Measurements from ENCODE around the gene FAM221B. TPM values are rescaled to one million over a fixed set of nuclear protein-coding genes. Genes with fewer than 3 reads are reported as not detected.

The FAM221B gene
- total RNA-seq, 4 donors from 2014 or later = not detected

DNA sequence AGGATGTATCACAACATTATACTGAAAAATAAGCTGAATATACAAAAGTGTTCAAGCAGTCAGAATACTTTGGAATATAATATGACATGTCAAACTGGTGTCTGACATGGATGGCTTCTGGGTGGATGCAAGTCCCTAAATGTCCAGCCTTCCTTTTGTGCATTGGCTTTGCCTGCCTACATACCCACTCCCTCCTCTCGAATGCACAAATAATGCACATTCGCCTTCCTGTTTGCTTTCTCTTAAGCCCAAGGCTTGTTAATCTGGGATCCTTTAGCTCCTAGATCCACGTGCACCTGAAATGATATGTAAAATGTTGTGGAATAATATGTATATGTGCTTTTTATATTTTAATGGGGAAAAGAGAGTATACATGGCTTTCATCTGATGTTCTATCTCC is 50.0 kb downstream of the FAM221B start:
- Histone ChIP-seq H3K27ac (no peak overlapping the region), H3K9me3 (no peaks in the 10 kb centered on the region), H3K27me3 (no peaks in the 10 kb centered on the region), H3K4me3 (no peak overlapping the region), H3K4me1 (no peaks in the 10 kb centered on the region), H3K36me3 (no peaks in the 10 kb centered on the region)
- no peak for ATAC-seq
- TF ChIP-seq EP300 (IDR thresholded peaks at IDR 0.05) = no peak
- no peak for TF ChIP-seq CTCF (IDR thresholded peaks at IDR 0.05)
- no peak for TF ChIP-seq POLR2AphosphoS5 (IDR thresholded peaks at IDR 0.05)
- TF ChIP-seq POLR2A (IDR thresholded peaks at IDR 0.05) = no peak
- 80 to 97% methylated on average over 3 of the region's 3 CpGs for WGBS, 2 donors (ENCODE audit: low coverage in 1 of 2)

- no peaks in the 10 kb centered on the region for H3K36me3 ChIP-seq
- H3K27ac ChIP-seq = no peak overlapping the region
- H3K27me3 ChIP-seq = no peaks in the 10 kb centered on the region
- WGBS, 2 donors (ENCODE audit: low coverage in 1 of 2) = 90 to 92% methylated on average over 4 of the region's 4 CpGs
- TF ChIP-seq POLR2AphosphoS5 (IDR thresholded peaks at IDR 0.05) = no peak
- no peak overlapping the region for H3K4me3 ChIP-seq
- peaks cover 2 to 12% (median 11%) of the 10 kb centered on the region in 3 donors for H3K4me1 ChIP-seq
- no peak for ATAC-seq
- no peaks in the 10 kb centered on the region for H3K9me3 ChIP-seq
Observed at GRCh38 chr9:35776018-35776417, 52.5 kb downstream of the FAM221B start.

- TF ChIP-seq CTCF (IDR thresholded peaks at IDR 0.05) (no peak), POLR2AphosphoS5 (IDR thresholded peaks at IDR 0.05) (no peak), EP300 (IDR thresholded peaks at IDR 0.05) (no peak), POLR2A (IDR thresholded peaks at IDR 0.05) (no peak)
Observed at GRCh38 chr9:35774907-35775635, 53.5 kb downstream of the FAM221B start.

DNA sequence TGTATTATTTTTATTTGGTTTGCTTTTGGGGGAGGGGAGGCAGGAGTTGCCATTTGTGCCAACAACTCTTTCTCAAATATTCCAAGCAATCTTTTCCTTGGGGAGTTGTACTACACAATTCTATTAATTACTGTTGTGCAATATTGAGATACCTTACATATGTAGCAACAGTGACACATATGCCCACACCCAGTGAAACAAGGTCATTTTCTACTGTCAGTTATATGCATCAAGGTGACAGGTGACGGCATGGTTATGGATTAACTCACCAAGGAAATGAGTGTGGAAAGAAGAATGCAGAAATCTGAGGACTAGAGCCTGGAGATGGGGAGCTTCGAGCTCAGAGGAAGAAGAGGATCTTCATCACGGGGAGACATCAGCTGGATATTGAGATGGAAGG is 56.6 kb downstream of the FAM221B start:
- peak overlapping the region in 3 of 4 donors; percentile 15 to 78 (median 70) for H3K27ac ChIP-seq
- H3K4me1 ChIP-seq = peaks cover 7 to 26% (median 22%) of the 10 kb centered on the region in 3 donors
- no peak overlapping the region for H3K4me3 ChIP-seq
- H3K9me3 ChIP-seq = no peaks in the 10 kb centered on the region
- ATAC-seq = no peak
- no peak for TF ChIP-seq POLR2A (IDR thresholded peaks at IDR 0.05)
- no peak for TF ChIP-seq POLR2AphosphoS5 (IDR thresholded peaks at IDR 0.05)
- TF ChIP-seq EP300 (IDR thresholded peaks at IDR 0.05) = no peak
- TF ChIP-seq CTCF (IDR thresholded peaks at IDR 0.05) = no peak
- 85 to 87% methylated on average over 3 of the region's 3 CpGs for WGBS, 2 donors (ENCODE audit: low coverage in 1 of 2)
- H3K27me3 ChIP-seq = no peaks in the 10 kb centered on the region
- H3K36me3 ChIP-seq = no peaks in the 10 kb centered on the region

More at GRCh38 chr9:35774907-35775635, 53.5 kb downstream of the FAM221B start:
- Histone ChIP-seq H3K27me3 (no peaks in the 10 kb centered on the region), H3K4me1 (peaks cover 7 to 22% (median 20%) of the 10 kb centered on the region in 3 donors), H3K9me3 (no peaks in the 10 kb centered on the region), H3K4me3 (no peak overlapping the region), H3K27ac (no peak overlapping the region), H3K36me3 (no peaks in the 10 kb centered on the region)
- WGBS, 2 donors (ENCODE audit: low coverage in 1 of 2) = 63 to 66% methylated on average over 5 to 7 of the region's 7 CpGs
- ATAC-seq = peak; percentile 42

DNA sequence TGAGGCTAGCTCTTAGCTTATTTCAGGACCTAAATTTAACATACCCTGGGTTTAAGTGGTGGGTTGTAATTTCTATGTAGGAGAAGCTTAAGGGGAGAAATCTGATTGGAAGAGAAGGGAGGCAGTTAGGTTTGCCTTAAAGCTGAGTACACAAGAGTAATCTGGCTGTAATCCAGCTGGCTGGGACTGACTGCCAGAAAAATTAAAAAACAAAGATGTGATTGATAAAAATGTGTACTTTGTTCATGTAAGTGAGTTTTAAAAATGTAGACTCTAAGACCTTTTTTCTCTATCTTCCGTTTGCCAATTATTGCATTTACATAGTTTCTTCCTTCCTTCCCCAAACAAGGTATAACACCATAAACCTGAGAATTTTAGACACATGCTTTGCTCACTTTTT is 57.0 kb downstream of the FAM221B start:
- 22 to 70% methylated on average over 1 of the region's 1 CpG for WGBS, 2 donors (ENCODE audit: low coverage in 1 of 2)
- Histone ChIP-seq H3K27ac (peak overlapping the region; percentile 45 to 78 (median 66)), H3K4me3 (no peak overlapping the region), H3K36me3 (no peaks in the 10 kb centered on the region), H3K9me3 (no peaks in the 10 kb centered on the region), H3K27me3 (no peaks in the 10 kb centered on the region), H3K4me1 (peaks cover 7 to 26% (median 22%) of the 10 kb centered on the region in 3 donors)
- no peak for ATAC-seq
- TF ChIP-seq POLR2AphosphoS5 (IDR thresholded peaks at IDR 0.05) = no peak

GRCh38 chr9:35771075-35771433 is 57.5 kb downstream of the FAM221B start:
- TF ChIP-seq EP300 (IDR thresholded peaks at IDR 0.05) = no peak
- TF ChIP-seq POLR2AphosphoS5 (IDR thresholded peaks at IDR 0.05) = peak; percentile 26
- no peak overlapping the region for H3K4me3 ChIP-seq
- WGBS, 2 donors (ENCODE audit: low coverage in 1 of 2) = 0 to 2% methylated on average over 4 of the region's 4 CpGs
- no peaks in the 10 kb centered on the region for H3K27me3 ChIP-seq
- ATAC-seq = peak; percentile 81
- H3K4me1 ChIP-seq = peaks cover 7 to 26% (median 22%) of the 10 kb centered on the region in 3 donors
- no peaks in the 10 kb centered on the region for H3K36me3 ChIP-seq
- H3K27ac ChIP-seq = peak overlapping the region; percentile 45 to 78 (median 66)
- no peaks in the 10 kb centered on the region for H3K9me3 ChIP-seq
